ENCODE measurements around the gene ARHGAP5.
"Not testable (repeated sequence)": the region's sequence is repeated elsewhere in the genome, so short reads cannot be mapped to it uniquely, and the experiment has no call there.

The ARHGAP5 gene

GRCh38 chr14:32110548-32110896 is 33.4 kb downstream of the ARHGAP5 start:
- no peak for DNase-seq

- DNase-seq, result no peak
These were observed 44.4 kb downstream of the ARHGAP5 start for GRCh38 chr14:32121536-32121935.

- DNase-seq, result no peak
These were observed 44.8 kb downstream of the ARHGAP5 start for GRCh38 chr14:32121948-32122347.

GRCh38 chr14:32126899-32127730 is 50.0 kb downstream of the ARHGAP5 start:
- DNase-seq, result not testable (repeated sequence)

- not testable (repeated sequence) for DNase-seq
These were observed 50.9 kb downstream of the ARHGAP5 start for GRCh38 chr14:32127731-32128654.

- DNase-seq, result no peak
These were observed 51.6 kb downstream of the ARHGAP5 start for GRCh38 chr14:32128703-32129102.

GRCh38 chr14:32129124-32129523 is 52.0 kb downstream of the ARHGAP5 start:
- no peak for DNase-seq

- DNase-seq, result not testable (repeated sequence)
These were observed 54.6 kb downstream of the ARHGAP5 start for GRCh38 chr14:32131689-32132088.

- DNase-seq, result peak in 1 of 2 experiments; percentile 23
These were observed 57.5 kb downstream of the ARHGAP5 start for GRCh38 chr14:32134448-32135097.

GRCh38 chr14:32136027-32136825 is 59.1 kb downstream of the ARHGAP5 start:
- no peak for DNase-seq

GRCh38 chr14:32137313-32137712 is 60.2 kb downstream of the ARHGAP5 start:
- no peak for DNase-seq

GRCh38 chr14:32137892-32138291 is 60.8 kb downstream of the ARHGAP5 start:
- no peak for DNase-seq

- DNase-seq, result no peak
These were observed 65.2 kb downstream of the ARHGAP5 start for GRCh38 chr14:32142341-32142740.

GRCh38 chr14:32142754-32143437 is 65.8 kb downstream of the ARHGAP5 start:
- DNase-seq, result no peak

GRCh38 chr14:32150392-32150791 is 73.3 kb downstream of the ARHGAP5 start:
- DNase-seq, result no peak

- DNase-seq, result no peak
These were observed 88.9 kb downstream of the ARHGAP5 start for GRCh38 chr14:32166029-32166428.

- DNase-seq, result no peak
These were observed 89.8 kb downstream of the ARHGAP5 start for GRCh38 chr14:32166924-32167323.

GRCh38 chr14:32167907-32168306 is 90.8 kb downstream of the ARHGAP5 start:
- no peak for DNase-seq

GRCh38 chr14:32169191-32169590 is 92.1 kb downstream of the ARHGAP5 start:
- no peak for DNase-seq

- DNase-seq, result no peak
These were observed 94.4 kb downstream of the ARHGAP5 start for GRCh38 chr14:32171469-32171868.

- no peak for DNase-seq
These were observed 106.3 kb downstream of the ARHGAP5 start for GRCh38 chr14:32183151-32184058.
